Omental fat pad (tissue), 4 donors: ENCODE data around the gene CHRDL1. TPM values are rescaled to one million over a fixed set of nuclear protein-coding genes. Genes with fewer than 3 reads are reported as not detected.
"Not testable (repeated sequence)": the region's sequence is repeated elsewhere in the genome, so short reads cannot be mapped to it uniquely, and the experiment has no call there.

Source experiments
- ATAC-seq: fragments of 150-250 bp; one replicate; pipeline ENCODE4 v1.9.1; 2016; ENCODE audit warnings: mild to moderate bottlenecking, moderate library complexity; ENCODE audit not compliant: low FRiP score
- DNase-seq: peaks from one replicate; pipeline ENCODE4 v3.0.0-alpha.2; 2019; ENCODE audit warnings: low spot score
- total RNA-seq, 4 donors: library from RNA; depleted of rRNA; stranded (reverse); fragments of >200 nt; gene quantifications; one replicate each; pipeline ENCODE4 v1.1.0, GENCODE V29; 2016
- TF ChIP-seq, protein P1 (sequence below), 3 donors: fragments of 450-650 bp; IDR thresholded peaks; one replicate each; pipeline ENCODE4 v1.5.1; 2016 to 2017; ENCODE audit warnings: antibody characterized with exemption in 3 of 3, mild to moderate bottlenecking in 3 of 3, moderate library complexity in 2 of 3

Gene CHRDL1
- total RNA-seq, 4 donors from 2014 or later: 45.1 to 264 (median 207) TPM

DNA sequence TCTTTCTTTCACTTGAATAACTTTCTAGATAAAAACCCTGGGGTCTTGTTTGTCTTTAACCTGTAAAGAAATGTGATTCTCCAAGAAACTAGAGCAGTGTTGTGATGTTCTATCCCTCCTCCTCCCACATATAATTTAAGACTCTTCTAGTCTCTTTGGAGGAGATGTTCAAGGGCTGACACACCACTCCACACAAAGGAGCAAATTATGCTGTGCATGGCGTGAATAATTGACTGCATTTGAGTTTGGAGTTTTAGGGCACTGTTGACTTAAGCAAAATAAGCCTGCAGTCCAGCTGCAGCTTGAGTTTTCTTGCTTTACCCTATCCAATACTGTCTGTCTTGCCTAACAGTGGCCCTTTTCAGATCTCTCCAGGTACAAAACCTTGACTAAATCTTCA, 119.7 kb downstream of the CHRDL1 start:
- ATAC-seq (no peak), DNase-seq (no peak)
- TF ChIP-seq, protein P1, sequence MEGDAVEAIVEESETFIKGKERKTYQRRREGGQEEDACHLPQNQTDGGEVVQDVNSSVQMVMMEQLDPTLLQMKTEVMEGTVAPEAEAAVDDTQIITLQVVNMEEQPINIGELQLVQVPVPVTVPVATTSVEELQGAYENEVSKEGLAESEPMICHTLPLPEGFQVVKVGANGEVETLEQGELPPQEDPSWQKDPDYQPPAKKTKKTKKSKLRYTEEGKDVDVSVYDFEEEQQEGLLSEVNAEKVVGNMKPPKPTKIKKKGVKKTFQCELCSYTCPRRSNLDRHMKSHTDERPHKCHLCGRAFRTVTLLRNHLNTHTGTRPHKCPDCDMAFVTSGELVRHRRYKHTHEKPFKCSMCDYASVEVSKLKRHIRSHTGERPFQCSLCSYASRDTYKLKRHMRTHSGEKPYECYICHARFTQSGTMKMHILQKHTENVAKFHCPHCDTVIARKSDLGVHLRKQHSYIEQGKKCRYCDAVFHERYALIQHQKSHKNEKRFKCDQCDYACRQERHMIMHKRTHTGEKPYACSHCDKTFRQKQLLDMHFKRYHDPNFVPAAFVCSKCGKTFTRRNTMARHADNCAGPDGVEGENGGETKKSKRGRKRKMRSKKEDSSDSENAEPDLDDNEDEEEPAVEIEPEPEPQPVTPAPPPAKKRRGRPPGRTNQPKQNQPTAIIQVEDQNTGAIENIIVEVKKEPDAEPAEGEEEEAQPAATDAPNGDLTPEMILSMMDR (IDR thresholded peaks at IDR 0.05): no peak

DNA sequence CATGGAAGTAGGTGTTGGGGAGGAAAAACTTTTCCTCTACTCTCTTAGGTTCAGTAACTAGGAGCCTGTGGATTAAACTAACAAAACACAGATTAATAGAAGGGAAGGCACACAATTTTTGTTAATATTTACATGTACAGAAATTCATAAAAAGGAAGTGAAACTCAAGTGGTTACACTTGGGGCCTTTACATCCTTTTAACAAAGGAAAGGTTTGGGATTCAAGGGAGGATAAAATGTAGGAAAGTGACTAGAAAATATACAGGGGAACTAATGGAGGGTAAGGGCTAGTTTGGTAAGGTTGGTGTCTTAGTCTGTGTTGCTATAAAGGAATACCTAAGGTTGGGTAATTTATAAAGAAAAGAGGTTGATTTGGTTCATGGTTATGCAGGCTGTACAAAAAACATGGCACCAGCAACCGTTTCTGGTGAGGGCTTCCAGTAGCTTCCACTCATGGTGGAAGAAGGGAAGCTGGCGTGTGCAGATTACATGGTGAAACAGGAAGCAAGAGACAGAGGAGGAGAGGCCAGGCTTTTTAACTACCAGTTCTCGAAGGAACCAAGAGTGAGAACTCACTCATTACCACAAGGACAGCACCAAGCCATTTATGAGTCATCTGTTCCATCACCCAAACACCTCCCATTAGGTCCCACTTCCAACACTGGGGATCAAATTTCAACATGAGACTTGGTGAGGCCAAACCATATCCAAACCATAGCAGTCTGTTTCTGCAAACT, 124.4 kb downstream of the CHRDL1 start:
- TF ChIP-seq, protein P1 (IDR thresholded peaks at IDR 0.05): no peak
- DNase-seq (no peak), ATAC-seq (no peak)

DNA sequence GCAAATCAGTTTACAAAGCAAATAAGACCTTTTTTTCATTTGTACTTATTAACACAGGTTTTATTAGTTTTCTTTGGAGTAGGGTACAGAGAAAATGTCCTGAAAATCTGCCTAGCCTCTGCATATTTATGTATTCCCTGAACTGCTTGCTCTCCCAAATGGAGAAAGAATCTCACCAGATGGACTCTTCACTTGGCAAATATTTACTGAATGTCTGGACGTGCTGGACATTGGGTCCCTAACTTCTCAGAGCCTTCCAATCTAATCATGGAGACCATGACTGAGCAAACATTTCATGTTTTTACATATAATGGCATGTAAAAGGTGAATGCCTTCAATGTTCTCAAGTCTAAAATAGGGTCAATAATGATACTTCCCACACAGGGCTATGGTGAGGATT, 126.0 kb downstream of the CHRDL1 start:
- TF ChIP-seq, protein P1 (IDR thresholded peaks at IDR 0.05): no peak
- no peak for DNase-seq
- ATAC-seq: no peak

DNA sequence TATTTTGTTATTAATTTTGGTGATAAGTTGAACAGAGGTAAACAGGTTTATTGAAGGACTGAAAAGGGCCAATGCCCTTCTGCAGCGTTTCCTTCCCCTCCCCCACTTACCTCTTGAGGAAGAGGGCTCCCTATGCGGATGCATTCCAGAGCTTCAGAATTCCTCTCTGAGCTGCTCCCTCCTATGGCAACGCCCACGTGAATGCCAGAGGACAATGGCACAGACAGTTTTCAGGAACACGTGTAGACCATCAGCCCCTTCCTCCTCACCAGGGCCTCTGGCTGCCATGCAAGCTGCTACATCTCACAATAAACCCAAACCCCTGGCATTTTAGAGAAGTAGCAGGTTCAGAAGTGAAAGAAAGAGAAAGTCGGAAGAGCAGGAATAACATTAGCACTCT, 127.9 kb downstream of the CHRDL1 start:
- ATAC-seq (no peak), DNase-seq (no peak)
- TF ChIP-seq, protein P1 (IDR thresholded peaks at IDR 0.05): no peak

DNA sequence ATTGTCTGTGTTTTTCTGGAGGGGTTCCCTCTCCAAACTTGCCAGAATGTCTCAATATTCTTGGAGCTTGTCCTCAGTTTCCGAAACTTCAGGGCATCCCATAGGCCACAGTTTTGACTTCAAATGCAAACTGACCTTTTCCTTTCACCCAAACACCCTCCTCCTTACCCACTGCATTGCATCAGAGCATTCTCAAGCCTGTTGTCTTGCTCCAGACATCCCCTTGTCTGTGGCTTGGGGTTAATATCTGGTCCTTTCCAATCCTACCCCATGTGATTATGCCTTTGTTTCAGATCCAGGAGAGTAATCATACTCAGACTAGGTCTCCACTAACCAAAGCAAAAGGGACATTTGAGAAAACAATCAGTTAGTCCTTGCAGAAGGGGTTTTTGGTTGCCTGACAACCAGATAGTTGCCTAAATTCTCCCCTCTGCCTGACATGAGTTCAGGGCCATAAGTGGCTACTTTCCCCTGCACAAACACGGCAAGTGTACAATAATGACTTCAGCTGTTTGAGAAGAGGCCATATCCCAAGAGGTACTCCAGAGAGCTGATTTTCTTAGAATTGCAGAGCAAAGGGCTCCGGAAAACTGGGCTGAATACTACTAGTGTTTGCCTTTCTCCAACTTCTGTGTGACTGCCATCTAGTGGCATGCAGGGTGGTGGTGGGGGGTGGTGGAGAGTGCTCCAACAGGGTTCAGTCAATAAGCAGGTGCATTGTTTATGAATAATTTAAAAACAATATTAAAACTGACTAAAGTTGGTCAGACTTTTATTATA, 130.2 kb downstream of the CHRDL1 start:
- no peak for ATAC-seq
- TF ChIP-seq, protein P1 (IDR thresholded peaks at IDR 0.05): no peak
- no peak for DNase-seq

DNA sequence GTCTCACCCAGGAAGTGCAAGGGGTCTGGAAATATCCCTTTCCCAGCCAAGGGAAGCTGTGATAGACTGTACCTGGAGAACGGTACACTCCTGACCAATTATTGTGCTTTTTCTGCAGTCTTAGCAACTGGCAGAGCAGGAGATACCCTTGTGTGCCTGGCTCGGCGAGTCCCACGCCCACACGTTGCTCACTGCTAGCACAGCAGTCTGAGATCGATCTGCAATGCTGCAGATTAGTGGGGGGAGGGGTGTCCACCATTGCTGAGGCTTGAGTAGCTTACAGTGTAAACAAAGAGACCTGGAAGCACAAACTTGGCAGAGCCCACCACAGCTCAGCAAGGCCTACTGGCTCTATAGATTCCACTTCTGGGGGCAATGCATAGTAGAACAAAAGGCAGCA, 138.5 kb downstream of the CHRDL1 start:
- ATAC-seq (no peak), DNase-seq (no peak)
- TF ChIP-seq, protein P1 (IDR thresholded peaks at IDR 0.05): no peak

DNA sequence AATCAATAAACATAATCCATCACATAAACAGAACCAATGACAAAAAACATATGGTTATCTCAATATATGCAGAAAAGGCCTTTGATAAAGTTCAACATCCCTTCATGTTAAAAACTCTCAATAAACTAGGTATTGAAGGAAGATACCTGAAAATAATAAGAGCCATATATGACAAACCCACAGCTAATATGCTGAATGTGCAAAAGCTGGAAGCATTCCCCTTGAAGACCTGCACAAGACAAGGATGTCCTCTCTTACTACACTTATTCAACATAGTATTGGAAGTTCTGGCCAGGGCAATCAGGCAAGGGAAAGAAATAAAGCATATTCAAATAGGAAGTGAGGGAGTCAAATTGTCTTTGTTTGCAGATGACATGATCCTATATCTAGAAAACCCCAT, 141.3 kb downstream of the CHRDL1 start:
- ATAC-seq, DNase-seq: not testable (repeated sequence)
